ENCODE data around the gene NDOR1. TPM values are rescaled to one million over a fixed set of nuclear protein-coding genes. Genes with fewer than 3 reads are reported as not detected.

Gene NDOR1
- polyA plus RNA-seq, 2 of the 4 experiments (the other 2 are of a cell fraction), result 5.6 to 19.5 TPM

DNA sequence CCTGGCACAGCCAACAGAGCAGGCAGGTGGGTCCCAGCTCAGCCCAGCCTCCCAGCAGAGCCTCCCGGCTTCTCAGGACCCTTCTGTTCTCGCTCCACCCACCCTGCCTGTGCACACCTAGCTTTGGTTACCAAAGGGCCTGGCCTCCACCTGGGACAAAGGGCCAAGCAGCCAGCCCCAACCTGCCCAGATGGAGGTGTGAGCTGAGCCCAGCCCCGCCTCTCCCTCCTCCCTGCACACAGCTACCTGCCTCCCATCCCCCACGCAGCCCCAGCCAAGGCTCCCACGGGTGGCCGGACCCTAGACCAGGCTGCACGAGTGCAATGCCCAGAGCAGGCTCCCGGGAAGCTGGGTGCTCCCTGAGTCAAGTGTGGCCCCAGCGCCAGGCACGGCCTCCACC lies 10.6 kb upstream of the NDOR1 start:
- TF ChIP-seq, protein P1, sequence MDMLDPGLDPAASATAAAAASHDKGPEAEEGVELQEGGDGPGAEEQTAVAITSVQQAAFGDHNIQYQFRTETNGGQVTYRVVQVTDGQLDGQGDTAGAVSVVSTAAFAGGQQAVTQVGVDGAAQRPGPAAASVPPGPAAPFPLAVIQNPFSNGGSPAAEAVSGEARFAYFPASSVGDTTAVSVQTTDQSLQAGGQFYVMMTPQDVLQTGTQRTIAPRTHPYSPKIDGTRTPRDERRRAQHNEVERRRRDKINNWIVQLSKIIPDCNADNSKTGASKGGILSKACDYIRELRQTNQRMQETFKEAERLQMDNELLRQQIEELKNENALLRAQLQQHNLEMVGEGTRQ (IDR thresholded peaks at IDR 0.05), result no peak
- TF ChIP-seq TFCP2L1 (CRISPR knock-in tag; IDR thresholded peaks at IDR 0.05), result no peak
- TF ChIP-seq RNF2 (IDR thresholded peaks at IDR 0.05; ENCODE audit: borderline replicate concordance, low read depth), result no peak
- TF ChIP-seq NFE2L2 (conservative IDR thresholded peaks at IDR 0.05; ENCODE audit: low read length), result no peak
- no peak for TF ChIP-seq PHF8 (IDR thresholded peaks at IDR 0.05; ENCODE audit: borderline replicate concordance, low read depth)
- no peak for TF ChIP-seq ELK1 (IDR thresholded peaks at IDR 0.05; ENCODE audit: low read depth, low read length)
- no peak for TF ChIP-seq NR3C1 (IDR thresholded peaks at IDR 0.05)
- TF ChIP-seq CEBPB (IDR thresholded peaks at IDR 0.05), result no peak
- TF ChIP-seq, protein P2, sequence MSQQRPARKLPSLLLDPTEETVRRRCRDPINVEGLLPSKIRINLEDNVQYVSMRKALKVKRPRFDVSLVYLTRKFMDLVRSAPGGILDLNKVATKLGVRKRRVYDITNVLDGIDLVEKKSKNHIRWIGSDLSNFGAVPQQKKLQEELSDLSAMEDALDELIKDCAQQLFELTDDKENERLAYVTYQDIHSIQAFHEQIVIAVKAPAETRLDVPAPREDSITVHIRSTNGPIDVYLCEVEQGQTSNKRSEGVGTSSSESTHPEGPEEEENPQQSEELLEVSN (IDR thresholded peaks at IDR 0.05; ENCODE audit: borderline replicate concordance, low read depth), result no peak
- no peak for TF ChIP-seq POLR2A (IDR thresholded peaks at IDR 0.05; ENCODE audit: low read length)
- no peak for TF ChIP-seq RCOR1 (IDR thresholded peaks at IDR 0.05; ENCODE audit: low read depth, low read length)
- no peak for TF ChIP-seq HEYL (CRISPR knock-in tag; IDR thresholded peaks at IDR 0.05)
- TF ChIP-seq KDM5A (IDR thresholded peaks at IDR 0.05), result no peak
- TF ChIP-seq, protein P3, sequence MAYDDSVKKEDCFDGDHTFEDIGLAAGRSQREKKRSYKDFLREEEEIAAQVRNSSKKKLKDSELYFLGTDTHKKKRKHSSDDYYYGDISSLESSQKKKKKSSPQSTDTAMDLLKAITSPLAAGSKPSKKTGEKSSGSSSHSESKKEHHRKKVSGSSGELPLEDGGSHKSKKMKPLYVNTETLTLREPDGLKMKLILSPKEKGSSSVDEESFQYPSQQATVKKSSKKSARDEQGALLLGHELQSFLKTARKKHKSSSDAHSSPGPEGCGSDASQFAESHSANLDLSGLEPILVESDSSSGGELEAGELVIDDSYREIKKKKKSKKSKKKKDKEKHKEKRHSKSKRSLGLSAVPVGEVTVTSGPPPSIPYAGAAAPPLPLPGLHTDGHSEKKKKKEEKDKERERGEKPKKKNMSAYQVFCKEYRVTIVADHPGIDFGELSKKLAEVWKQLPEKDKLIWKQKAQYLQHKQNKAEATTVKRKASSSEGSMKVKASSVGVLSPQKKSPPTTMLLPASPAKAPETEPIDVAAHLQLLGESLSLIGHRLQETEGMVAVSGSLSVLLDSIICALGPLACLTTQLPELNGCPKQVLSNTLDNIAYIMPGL (CRISPR knock-in tag; IDR thresholded peaks at IDR 0.05; ENCODE audit: borderline replicate concordance), result no peak
- TF ChIP-seq TP53 (CRISPR knock-in tag; IDR thresholded peaks at IDR 0.05), result no peak
- no peak for TF ChIP-seq MAFK (IDR thresholded peaks at IDR 0.05; ENCODE audit: partially characterized antibody)
- no peak for TF ChIP-seq MAZ (IDR thresholded peaks at IDR 0.05; ENCODE audit: borderline replicate concordance, low read depth, low read length)
- TF ChIP-seq SREBF2 (IDR thresholded peaks at IDR 0.05), result no peak
- TF ChIP-seq HOXB13 (CRISPR knock-in tag; IDR thresholded peaks at IDR 0.05; ENCODE audit: low read depth), result no peak
- no peak for DNase-seq (ENCODE audit: low read depth in 1 of 2, low spot score in 1 of 2)
- Histone ChIP-seq H3K4me3 (no peak overlapping the region), H3K4me2 (no peak overlapping the region), H3K9me3 (no peaks in the 10 kb centered on the region), H3K27ac (no peak overlapping the region), H3K4me1 (peaks cover 44% of the 10 kb centered on the region)
- 96% methylated on average over 4 of the region's 10 CpGs for WGBS (ENCODE audit: missing lambda C conversion rate)
- CTCF ChIA-PET, result interaction anchor here (0.8 to 11.5 kb wide), 9 partner anchors 12 to 160 kb away, joined by 3 to 156 read pairs (median 5); partner anchors contain the start of genes LRRC26, RNF224, TMEM210 and TOR4A
- no peak for ATAC-seq
- FAIRE-seq, result no peak
- POLR2A ChIA-PET, result interaction anchor here (0.9 kb wide), 1 partner anchor 66 kb away, joined by 3 read pairs; no protein-coding TSS in a partner anchor

DNA sequence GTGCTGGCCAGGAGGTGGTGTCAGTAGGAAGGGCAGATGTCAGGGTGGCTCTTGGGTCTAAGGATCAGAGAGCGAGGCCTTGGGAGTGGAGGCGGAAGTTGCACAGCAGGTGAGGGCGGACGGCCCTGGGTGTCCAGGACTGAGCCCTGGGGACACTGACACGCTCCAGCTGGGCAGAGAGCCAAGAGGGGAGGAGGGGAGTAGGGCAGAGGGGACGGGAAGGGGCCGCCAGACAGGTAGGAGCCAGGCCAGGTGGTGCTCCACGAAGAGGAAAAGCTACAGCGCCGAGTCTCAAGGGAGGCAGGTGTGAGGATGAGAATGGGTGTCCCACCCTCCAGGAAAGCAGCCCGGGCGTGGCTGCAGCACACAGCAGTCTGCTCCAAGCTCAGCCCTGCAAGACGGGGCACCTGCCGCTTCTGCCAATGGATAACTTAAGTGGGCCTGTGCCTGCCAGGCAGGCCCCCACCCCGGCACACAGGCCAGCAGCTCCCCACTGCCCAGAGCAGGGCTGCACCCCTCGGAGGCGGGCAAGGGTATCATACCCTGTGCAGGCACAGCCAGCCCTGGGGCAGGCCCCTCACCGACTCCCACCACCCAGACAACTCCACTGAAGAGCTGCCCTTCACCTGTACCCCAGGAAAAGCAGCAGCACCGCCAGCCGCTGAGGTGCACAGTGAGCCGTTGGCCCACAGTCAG lies 9.8 kb upstream of the NDOR1 start:
- 0 out of 6 replicates have a peak overlapping the region, but pooled peaks of 1 of the 2 experiments have one; percentile 2 for H3K27ac ChIP-seq
- DNase-seq (ENCODE audit: low read depth in 1 of 2, low spot score in 1 of 2) (no peak), ATAC-seq (no peak), FAIRE-seq (no peak)
- H3K9me3 ChIP-seq, result no peaks in the 10 kb centered on the region
- H3K4me1 ChIP-seq, result peaks cover 38% of the 10 kb centered on the region
- no peak for TF ChIP-seq MAFK (IDR thresholded peaks at IDR 0.05; ENCODE audit: partially characterized antibody)
- TF ChIP-seq CHD2 (IDR thresholded peaks at IDR 0.05; ENCODE audit: low read length, partially characterized antibody), result no peak
- no peak for TF ChIP-seq PBX3 (IDR thresholded peaks at IDR 0.05)
- TF ChIP-seq JUN (IDR thresholded peaks at IDR 0.05), result no peak
- TF ChIP-seq BHLHE40 (IDR thresholded peaks at IDR 0.05; ENCODE audit: low read depth, low read length), result no peak
- TF ChIP-seq MAX (IDR thresholded peaks at IDR 0.05), result no peak
- TF ChIP-seq ESRRA (IDR thresholded peaks at IDR 0.05; ENCODE audit: borderline replicate concordance, low read length), result no peak
- TF ChIP-seq POLR2AphosphoS2 (conservative IDR thresholded peaks at IDR 0.05; ENCODE audit: low read length), result no peak
- no peak for TF ChIP-seq CEBPB (IDR thresholded peaks at IDR 0.05)
- 0 out of 3 replicates have a peak overlapping the region, but pooled peaks have one; percentile 3 for H3K4me2 ChIP-seq
- CTCF ChIA-PET, result interaction anchor here (1.2 to 11.5 kb wide), 7 partner anchors 9 to 132 kb away, joined by 3 to 156 read pairs (median 5); partner anchors contain the start of genes LRRC26, RNF224, TMEM210 and TOR4A
- WGBS (ENCODE audit: missing lambda C conversion rate), result 66% methylated on average over 16 of the region's 21 CpGs
- POLR2A ChIA-PET, result interaction anchor here (0.9 kb wide), 1 partner anchor 66 kb away, joined by 3 read pairs; no protein-coding TSS in a partner anchor
- no peak overlapping the region for H3K4me3 ChIP-seq
